Measurements from ENCODE around the gene LBH. TPM values are rescaled to one million over a fixed set of nuclear protein-coding genes. Genes with fewer than 3 reads are reported as not detected.

Gene LBH
- total RNA-seq: 45.1 and 62.1 TPM in 2 replicates

- peak; percentile 83 to 91 for DNase-seq (ENCODE audit: low read depth in 2 of 2)
Observed at GRCh38 chr2:30231212-30231995, at the start of gene LBH. Gene LBH, plus strand, starts transcription at chr2:30231534. Its CDS starts 205 bp downstream, at chr2:30231739.

GRCh38 chr2:30184035-30184434 lies 47.3 kb upstream of the LBH start:
- no peak for DNase-seq (ENCODE audit: low read depth in 2 of 2)

DNA sequence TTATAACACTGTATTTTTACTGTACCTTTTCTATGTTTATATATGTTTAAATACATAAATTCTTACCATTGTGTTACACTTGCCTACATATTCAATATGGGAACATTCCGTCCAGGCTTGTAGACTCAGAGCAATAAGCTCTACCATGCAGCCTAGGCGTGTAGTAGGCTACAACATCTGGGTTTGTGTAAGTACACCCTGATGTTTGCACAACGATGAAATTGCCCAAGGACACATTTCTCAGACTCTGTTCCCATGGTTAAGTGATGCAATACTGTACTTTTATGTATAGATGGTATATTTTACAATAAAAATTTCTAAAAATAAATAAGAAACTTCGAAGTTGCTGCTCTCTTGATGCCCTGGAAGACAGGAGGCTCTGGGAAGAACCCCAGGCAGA lies 46.2 kb upstream of the LBH start:
- DNase-seq (ENCODE audit: low read depth in 2 of 2): no peak

GRCh38 chr2:30188292-30188691 lies 43.0 kb upstream of the LBH start:
- no peak for DNase-seq (ENCODE audit: low read depth in 2 of 2)

- no peak for DNase-seq (ENCODE audit: low read depth in 2 of 2)
Observed at GRCh38 chr2:30190637-30191036, 40.7 kb upstream of the LBH start.

DNA sequence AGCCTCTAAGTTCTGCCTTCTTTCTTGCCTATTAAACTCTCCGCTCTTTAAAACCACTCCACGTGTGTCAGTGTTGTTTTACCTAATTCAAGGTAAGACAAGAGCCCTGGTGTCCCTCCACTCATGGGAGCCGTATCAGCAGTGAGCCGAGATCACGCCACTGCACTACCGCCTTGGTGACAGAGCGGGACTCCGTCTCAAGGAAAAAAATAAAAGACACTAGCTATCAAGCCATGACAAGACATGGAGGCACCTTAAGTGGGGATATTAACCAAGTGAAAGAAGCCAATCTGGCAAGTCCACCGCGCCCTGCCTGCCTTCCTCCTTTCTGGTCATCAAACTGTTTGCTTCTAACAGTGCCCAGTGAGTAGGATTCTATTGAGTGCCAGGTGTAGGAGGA lies 40.2 kb upstream of the LBH start:
- DNase-seq (ENCODE audit: low read depth in 2 of 2): no peak

GRCh38 chr2:30191819-30192271 lies 39.5 kb upstream of the LBH start:
- no peak for DNase-seq (ENCODE audit: low read depth in 2 of 2)

DNA sequence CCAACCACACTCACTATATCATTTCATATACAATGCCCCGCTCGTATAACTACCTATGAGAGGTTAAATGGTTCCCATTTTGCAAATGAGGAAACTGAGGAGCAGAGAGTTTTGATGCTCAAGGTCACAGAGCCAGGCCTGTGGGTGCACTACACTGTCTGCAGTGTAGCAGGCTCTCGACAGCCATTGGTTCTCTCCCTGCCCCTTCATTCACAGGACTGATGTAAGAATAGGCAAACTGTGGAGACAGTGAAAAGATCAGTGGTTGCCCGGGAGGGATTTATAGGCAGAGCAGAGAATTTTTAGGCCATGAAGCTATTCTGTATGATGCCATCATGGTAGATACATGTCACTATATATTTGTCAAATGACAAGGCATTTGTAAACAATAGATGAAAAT lies 39.0 kb upstream of the LBH start:
- no peak for DNase-seq (ENCODE audit: low read depth in 2 of 2)

DNA sequence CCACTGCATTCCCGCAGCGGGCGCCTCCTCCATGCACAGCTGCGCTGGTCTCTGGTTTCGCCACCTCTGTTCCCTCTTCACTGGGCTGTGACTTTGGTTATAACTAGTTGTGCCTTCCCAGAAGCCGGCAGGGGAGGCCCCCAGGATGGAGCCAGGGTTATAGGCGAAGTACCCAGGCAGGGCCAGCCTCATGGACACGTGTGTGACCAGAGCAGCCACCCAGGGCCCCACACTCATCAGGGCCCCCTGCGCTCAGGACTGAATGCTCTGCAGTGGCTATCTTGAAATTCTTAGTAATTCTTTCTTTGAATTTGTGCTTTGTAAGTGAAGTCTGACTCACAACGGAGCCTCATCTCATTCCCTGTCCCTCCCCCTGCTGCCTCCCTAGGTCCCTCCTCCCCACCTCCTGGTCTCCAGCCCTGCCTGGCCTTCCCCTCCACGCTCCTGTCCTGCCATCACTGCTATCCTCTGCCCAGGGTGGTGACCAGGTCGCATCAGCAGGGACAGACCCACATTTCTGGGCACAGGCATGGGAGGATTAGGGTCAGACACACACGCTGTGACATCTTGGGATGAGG lies 38.1 kb upstream of the LBH start:
- no peak for DNase-seq (ENCODE audit: low read depth in 2 of 2)

DNA sequence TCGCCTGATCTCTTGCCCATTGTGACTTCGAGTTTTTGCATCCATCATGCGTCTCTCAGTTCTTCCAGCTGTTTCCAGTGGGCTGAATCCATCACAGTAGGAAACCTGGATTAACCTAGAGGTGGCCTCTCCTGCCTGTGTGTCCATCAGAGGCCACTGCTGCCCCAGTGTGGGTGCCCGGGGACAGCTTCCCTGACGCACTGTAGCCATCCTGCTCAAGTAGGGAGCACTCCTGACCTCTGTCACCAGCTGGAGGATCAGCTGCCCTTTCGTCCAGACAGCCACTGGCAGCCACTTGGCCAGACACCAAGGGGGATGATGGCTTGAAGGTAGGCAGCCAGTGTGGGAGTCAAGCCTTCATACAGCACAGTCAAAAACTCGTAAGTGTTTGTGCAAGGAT lies 36.9 kb upstream of the LBH start:
- no peak for DNase-seq (ENCODE audit: low read depth in 2 of 2)

DNA sequence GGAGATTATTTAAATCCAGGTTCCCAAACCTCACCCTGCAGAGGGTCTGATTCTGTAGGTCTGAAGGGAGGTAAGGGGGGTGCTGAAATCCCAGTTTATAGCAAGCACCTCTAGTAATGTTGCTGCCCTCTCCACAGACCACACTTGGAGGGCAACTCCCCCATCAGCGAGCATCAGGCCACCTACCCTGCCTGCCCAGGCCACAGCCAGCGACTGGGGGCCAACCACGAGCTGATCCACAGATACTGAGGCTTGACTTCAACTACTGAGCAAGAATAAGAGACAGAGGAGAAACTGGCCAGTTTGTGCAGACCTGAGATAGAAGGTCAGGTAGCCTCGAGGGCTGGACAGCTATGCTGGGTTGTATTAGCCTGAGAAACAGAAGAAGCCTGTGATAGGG lies 36.3 kb upstream of the LBH start:
- no peak for DNase-seq (ENCODE audit: low read depth in 2 of 2)

- no peak for DNase-seq (ENCODE audit: low read depth in 2 of 2)
Observed at GRCh38 chr2:30197570-30198192, 33.7 kb upstream of the LBH start.

DNA sequence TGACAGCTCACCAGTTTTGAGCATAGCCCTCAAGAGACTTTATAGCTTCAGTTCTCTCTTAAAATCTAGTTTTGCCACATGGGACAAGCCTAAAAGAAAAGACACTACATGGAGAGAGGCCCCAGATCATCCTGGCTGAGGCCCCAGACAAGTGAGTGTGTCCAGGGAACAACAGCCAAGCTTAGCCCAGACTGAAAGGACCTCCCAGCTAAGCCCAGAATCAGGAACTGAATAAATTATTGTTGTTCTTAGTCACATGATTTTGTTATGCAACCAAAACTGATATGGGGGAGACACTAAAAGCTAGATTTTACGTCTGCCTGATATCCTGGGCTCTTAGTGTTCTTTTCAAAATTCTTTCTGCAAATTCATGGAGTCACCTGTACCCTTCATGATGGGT lies 29.3 kb upstream of the LBH start:
- peak in 1 of 2 donors; percentile 20 for DNase-seq (ENCODE audit: low read depth in 2 of 2)

DNA sequence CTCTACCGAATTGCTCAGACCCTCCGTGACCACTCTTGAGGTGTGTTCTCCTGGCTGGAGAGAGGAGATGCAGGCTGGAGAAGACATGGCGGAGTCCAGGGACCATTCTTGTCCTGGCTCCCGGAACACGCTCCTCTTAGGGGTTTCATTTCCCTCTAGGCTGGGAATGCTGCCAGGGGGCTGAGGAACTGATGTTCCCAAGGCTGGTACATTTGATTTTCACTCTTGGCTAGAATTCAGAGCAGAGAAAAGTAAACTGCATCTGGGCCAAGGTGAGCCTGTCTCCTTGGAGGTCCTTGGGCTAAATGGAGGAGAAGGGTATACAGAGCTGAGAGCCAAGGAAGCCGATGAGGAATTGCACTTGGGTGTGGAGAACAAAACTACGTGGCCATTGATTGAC lies 28.2 kb upstream of the LBH start:
- DNase-seq (ENCODE audit: low read depth in 2 of 2): no peak

DNA sequence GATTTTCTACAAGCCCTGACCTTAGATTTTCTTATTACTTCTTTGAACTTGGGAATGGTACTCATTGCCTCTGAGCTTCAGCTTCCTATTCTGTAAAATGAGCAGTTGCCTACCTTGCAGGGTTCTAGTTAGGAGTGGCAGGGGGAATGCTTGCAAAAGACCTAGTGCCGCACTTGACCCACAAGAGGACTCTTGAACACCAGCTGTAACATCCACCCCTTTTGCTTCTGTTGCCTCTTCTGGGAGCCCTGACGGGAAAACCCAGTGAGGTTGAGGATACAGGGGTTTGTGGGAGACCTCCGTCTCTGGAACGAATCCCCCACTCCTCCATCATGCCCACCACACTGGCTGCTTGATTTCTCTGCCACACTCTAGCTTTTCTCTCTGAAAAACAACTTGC lies 27.1 kb upstream of the LBH start:
- DNase-seq (ENCODE audit: low read depth in 2 of 2): no peak

DNA sequence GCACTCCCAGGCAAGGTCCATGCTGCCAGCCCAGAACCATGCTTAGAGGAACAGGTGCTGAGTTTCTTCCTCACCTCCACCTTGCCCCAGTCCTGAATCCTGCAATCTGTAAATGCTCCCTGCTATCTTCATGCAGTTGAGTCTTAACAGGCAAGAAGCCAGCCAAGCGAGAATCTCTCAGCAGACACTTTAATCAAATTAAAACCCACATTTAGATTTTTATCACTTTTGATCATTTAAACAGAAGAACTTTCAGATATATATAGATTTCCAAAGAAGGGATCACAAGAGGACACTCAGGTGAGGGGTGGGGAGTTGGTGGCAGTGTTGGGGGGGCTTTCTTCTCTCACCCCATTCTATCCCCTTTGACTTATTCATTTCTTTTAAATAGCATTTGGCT lies 25.9 kb upstream of the LBH start:
- DNase-seq (ENCODE audit: low read depth in 2 of 2): no peak

GRCh38 chr2:30206461-30207430 lies 24.6 kb upstream of the LBH start:
- DNase-seq (ENCODE audit: low read depth in 2 of 2): no peak

DNA sequence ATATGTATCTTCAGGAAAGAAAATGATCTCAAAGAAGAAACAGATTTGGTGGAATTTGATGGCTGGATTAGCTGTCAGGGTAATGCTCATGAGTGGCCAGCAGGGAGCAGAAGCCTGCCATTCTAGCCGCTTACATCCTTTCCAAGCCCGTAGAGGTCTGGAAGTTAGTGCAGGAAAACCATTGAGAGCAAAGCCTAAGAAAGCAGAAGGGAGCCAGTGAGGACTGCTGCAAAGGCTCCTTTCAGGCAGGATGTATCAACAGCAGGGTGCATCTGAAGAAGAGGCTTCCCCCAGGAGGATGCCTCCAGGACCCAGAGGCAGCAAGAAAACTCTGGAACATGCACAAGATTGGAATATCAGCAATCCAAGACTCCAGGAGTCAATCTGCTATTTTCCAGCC lies 22.9 kb upstream of the LBH start:
- DNase-seq (ENCODE audit: low read depth in 2 of 2): peak; percentile 78 to 83

GRCh38 chr2:30209227-30209626 lies 22.1 kb upstream of the LBH start:
- no peak for DNase-seq (ENCODE audit: low read depth in 2 of 2)

DNA sequence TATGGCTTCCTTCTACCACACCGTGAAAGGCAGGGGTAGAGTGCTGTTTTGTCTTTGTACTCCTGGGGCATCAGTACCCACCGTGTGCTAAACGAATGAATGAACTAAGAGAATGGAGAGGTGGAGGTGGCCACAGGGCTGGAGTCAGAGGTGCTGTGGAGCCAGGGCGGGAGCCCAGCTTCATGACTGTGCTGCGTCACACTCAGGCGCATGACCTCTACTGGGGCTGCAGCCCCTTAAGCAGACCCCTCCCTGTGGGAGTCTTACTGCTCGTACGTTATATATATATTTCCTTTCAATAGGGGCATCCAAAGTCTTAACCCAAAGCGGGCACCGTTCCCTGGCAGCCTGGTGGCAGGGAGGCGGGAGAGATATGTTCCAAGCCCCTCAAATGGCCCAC lies 18.0 kb upstream of the LBH start:
- no peak for DNase-seq (ENCODE audit: low read depth in 2 of 2)

GRCh38 chr2:30213907-30214463 lies 17.3 kb upstream of the LBH start:
- DNase-seq (ENCODE audit: low read depth in 2 of 2): no peak

Data from lung microvascular endothelial cell (primary cell).